ENCODE data around the gene UBE2M.
"Not testable (repeated sequence)": the region's sequence is repeated elsewhere in the genome, so short reads cannot be mapped to it uniquely, and the experiment has no call there.

UBE2M gene

DNA sequence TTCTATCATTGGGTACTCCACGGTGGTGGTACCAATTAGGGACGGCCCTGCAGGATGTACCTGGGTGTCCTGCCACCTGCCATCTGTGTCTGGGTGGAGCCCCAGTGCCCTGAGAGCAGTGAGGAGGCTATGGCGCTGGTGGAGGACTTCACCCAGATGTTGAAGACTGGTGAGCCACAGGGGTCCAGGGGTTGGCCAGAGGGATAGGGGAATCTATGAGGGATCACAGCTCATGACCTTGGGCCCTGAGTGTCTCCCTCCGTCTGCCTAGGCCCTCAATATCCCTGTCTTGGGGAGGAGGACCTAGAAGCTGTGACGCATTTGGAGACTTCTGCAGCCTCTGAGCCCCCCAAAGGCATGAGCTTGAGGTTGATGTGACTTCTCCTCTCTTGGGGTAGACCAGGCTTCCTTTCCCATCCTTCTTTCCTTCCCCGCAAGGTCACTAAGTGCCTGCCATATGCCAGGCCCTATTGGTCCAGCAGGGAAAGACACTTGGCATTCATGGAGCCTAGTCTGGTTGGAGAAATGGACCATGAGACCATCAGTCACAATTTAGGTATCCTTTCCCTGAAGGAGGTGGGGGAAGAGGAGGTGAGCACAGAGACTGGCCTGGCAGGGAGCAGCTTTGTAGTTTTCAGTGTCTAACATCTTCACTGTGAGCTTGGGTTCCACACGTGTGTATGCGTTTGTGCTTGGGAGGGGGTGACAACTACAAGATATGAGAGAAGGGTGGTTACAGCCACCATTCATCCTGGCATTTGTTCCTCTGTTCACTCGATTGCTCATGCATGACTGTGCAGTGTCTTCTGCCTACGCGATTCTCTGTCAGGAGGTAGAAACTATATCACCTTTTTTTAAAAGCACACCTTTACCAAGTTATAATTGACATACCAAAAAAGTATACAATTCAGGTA lies 19.9 kb upstream of the UBE2M start:
- 0 out of 2 replicates have a peak, but pooled peaks cover 2% of the 10 kb centered on the region for H3K4me1 ChIP-seq (ENCODE audit: insufficient read depth, low read length)
- H3K9ac ChIP-seq (ENCODE audit: low read depth, low read length): no peak overlapping the region
- no peaks in the 10 kb centered on the region for H3K9me3 ChIP-seq (ENCODE audit: insufficient read depth, low read depth, low read length)
- no peaks in the 10 kb centered on the region for H3K27me3 ChIP-seq (ENCODE audit: insufficient read depth, low read length)
- no peak overlapping the region for H3K27ac ChIP-seq (ENCODE audit: low read length)
- peaks cover 7% of the 10 kb centered on the region; the same call in 1 of the 2 replicates for H3K36me3 ChIP-seq (ENCODE audit: insufficient read depth, low read depth, low read length)
- no peak overlapping the region for H3K4me3 ChIP-seq (ENCODE audit: low read length)

DNA sequence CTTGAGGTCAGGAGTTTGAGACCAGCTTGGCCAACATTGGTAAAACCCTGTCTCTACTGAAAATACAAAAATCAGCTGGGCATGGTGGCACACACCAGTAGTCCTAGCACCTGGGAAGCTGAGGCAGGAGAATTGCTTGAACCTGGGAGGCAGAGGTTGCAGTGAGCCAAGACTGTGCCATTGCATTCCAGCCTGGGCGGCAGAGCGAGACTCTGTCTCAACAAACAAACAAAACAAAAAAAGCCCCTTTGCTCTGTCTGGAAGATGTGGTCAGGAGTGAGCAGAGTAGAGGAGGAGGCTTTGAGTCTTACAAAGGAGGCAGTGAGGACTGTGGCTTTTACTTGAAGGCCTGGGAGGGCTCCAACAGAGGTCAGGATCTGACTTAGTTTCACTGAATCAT lies 19.2 kb upstream of the UBE2M start:
- H3K4me1 ChIP-seq (ENCODE audit: insufficient read depth, low read length); H3K36me3 ChIP-seq (ENCODE audit: insufficient read depth, low read depth, low read length); H3K27me3 ChIP-seq (ENCODE audit: insufficient read depth, low read length); H3K9me3 ChIP-seq (ENCODE audit: insufficient read depth, low read depth, low read length); H3K9ac ChIP-seq (ENCODE audit: low read depth, low read length); H3K27ac ChIP-seq (ENCODE audit: low read length); H3K4me3 ChIP-seq (ENCODE audit: low read length): not testable (repeated sequence)

DNA sequence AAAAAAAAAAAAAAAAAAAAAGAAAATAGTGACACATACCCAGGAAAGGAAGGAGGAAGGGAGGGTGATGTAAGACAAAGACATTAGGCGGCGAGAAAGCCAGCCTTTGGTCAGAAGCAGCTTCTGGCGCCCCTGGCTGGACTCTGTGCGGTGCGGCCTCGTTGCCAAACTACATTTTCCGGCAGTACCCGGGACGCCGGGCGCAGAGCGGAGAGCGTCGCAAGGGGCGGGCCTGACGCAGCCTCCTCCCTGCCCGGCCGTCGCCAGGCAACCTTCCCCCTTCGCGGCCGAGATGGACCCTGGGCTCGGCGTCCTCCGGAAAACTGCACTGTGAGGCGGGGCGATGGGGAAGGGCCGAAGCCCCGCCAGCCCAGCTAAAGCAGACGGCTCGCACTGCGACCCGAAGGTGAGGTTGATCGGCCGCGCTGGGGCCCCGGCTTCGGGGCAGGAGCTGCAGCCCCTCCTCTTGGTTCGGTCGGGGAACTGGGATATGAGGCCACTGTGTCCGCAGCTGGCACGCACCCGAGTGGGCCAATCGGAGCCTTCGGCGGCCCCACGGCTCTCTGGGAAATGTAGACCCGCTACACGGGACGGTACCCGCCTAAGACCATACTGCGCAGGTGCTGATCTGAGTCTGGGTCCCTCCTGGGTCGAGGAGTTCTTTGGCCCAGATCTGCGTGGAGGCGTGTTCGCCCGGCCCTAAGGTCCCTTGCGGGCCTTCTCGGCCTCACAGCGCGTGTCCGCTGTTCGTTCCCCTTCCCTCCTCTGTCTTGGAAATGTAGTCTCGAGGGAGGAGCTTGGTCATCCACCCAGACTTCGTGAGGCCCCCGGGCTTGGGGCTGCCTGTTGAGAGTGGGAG lies 17.0 kb upstream of the UBE2M start:
- peak overlapping the region; percentile 69 for H3K27ac ChIP-seq (ENCODE audit: low read length)
- peak overlapping the region; percentile 87; the same call in 1 of the 2 replicates for H3K9ac ChIP-seq (ENCODE audit: low read depth, low read length)
- no peaks in the 10 kb centered on the region for H3K9me3 ChIP-seq (ENCODE audit: insufficient read depth, low read depth, low read length)

GRCh38 chr19:58573658-58574164 lies 15.3 kb upstream of the UBE2M start:
- peaks cover 4% of the 10 kb centered on the region; the same call in 1 of the 2 replicates for H3K4me1 ChIP-seq (ENCODE audit: insufficient read depth, low read length)
- H3K27me3 ChIP-seq (ENCODE audit: insufficient read depth, low read length): no peaks in the 10 kb centered on the region
- H3K36me3 ChIP-seq (ENCODE audit: insufficient read depth, low read depth, low read length): peaks cover 18% of the 10 kb centered on the region
- peak overlapping the region; percentile 63; the same call in 1 of the 2 replicates for H3K9ac ChIP-seq (ENCODE audit: low read depth, low read length)
- no peak overlapping the region for H3K27ac ChIP-seq (ENCODE audit: low read length)
- H3K4me3 ChIP-seq (ENCODE audit: low read length): peak overlapping the region; percentile 89
- no peaks in the 10 kb centered on the region for H3K9me3 ChIP-seq (ENCODE audit: insufficient read depth, low read depth, low read length)

More for the DNA sequence above, 17.0 kb upstream of the UBE2M start:
- H3K27me3 ChIP-seq (ENCODE audit: insufficient read depth, low read length): no peaks in the 10 kb centered on the region
- peak overlapping the region; percentile 91 for H3K4me3 ChIP-seq (ENCODE audit: low read length)
- H3K36me3 ChIP-seq (ENCODE audit: insufficient read depth, low read depth, low read length): peaks cover 5% of the 10 kb centered on the region; the same call in 1 of the 2 replicates
- peaks cover 4% of the 10 kb centered on the region; the same call in 1 of the 2 replicates for H3K4me1 ChIP-seq (ENCODE audit: insufficient read depth, low read length)

DNA sequence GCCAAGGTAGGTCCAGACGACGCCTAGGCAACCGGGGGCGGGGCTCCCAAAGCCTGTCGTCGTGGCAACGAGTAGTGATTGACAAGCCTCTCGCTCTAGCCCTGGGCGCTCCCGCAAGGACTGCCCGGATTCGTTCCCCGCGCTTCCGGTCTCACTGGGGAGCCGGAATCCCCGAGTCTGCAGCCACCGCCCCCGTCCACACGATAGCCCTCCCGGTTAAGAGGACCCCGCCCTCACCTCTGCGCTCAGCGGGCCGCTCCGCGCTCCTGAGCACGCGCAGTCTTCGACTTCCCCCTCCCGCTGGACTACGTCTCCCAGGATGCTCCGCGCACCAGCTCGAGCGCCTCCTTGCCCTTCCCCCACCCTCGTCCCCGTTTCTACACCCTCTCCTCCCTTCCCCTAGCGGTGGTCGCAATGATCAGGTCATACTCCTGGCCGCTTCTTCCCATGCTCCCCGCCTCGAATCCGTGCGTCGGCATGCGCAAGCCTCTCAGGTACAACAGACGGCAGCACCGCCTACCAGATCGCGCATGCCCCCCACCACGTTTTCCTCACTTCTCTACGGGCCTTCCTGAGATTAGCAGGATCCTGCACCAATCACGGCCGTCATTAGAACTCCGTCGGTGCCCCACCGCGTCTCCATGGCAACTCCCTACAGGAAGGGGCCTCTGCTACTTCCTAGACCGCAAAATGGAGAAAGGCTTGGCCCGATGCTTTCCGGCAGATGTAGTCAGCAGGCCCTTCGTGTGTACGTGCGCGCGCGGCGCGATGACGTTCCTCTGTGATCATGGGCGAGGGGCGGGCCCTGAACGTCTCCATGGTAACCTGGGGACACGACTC lies 14.6 kb upstream of the UBE2M start, which contains the start of gene MZF1:
Gene MZF1, minus strand, starts transcription at position 518 of the 840 bp plus-strand sequence. CDS start 1,946 bp downstream, outside the sequence.
- Histone ChIP-seq H3K36me3 (ENCODE audit: insufficient read depth, low read depth, low read length) (peaks cover 22% of the 10 kb centered on the region), H3K27me3 (ENCODE audit: insufficient read depth, low read length) (no peaks in the 10 kb centered on the region), H3K27ac (ENCODE audit: low read length) (peak within 1 kb of the TSS; percentile 95), H3K9me3 (ENCODE audit: insufficient read depth, low read depth, low read length) (no peaks in the 10 kb centered on the region), H3K9ac (ENCODE audit: low read depth, low read length) (peak within 1 kb of the TSS; percentile 94), H3K4me1 (ENCODE audit: insufficient read depth, low read length) (peaks cover 4% of the 10 kb centered on the region; the same call in 1 of the 2 replicates), H3K4me3 (ENCODE audit: low read length) (peak within 1 kb of the TSS; percentile 89)

DNA sequence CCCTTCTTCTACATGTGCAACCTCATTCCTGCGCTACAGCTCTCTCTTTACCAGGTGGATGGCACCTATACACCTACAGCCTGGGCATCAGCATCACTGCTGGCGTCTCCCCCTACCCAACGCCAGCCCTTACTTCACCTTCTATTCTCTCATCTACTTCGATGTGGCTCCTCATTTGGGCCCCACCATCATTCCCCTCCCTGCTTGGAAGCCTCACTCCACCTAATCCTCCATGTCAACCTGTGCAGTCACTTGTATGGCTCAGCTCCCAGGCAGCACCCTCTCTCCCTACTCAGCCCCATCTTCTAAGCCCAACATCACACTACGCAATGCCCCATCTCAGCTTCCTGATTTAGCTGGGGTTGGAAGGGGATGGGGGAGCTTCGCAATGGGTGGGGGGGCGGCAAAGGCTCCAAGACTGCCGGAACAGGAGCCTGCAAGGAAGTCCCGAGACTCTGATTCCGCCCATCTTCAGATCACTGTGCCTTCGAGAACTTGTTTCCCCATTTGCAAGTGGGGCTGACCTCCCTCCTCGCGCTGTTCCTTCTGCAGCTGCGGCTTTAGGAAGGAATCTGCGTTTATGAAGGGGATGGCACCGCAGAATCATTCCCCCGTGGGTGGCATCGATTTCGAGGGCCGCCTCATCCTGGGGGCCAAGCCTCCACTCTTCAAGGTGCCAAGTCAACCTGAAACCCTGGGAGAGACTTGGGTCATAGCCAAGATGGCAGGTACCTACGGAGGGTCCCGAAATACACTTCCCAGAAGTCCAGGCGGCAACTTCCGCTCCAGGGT lies 13.8 kb upstream of the UBE2M start:
- Histone ChIP-seq H3K27me3 (ENCODE audit: insufficient read depth, low read length) (no peaks in the 10 kb centered on the region), H3K36me3 (ENCODE audit: insufficient read depth, low read depth, low read length) (peaks cover 24% of the 10 kb centered on the region), H3K27ac (ENCODE audit: low read length) (peak overlapping the region; percentile 78), H3K4me1 (ENCODE audit: insufficient read depth, low read length) (peaks cover 4% of the 10 kb centered on the region; the same call in 1 of the 2 replicates), H3K9me3 (ENCODE audit: insufficient read depth, low read depth, low read length) (no peaks in the 10 kb centered on the region), H3K9ac (ENCODE audit: low read depth, low read length) (peak overlapping the region; percentile 94; the same call in 1 of the 2 replicates), H3K4me3 (ENCODE audit: low read length) (peak overlapping the region; percentile 89)

GRCh38 chr19:58571575-58571947 lies 13.2 kb upstream of the UBE2M start:
- peaks cover 4% of the 10 kb centered on the region; the same call in 1 of the 2 replicates for H3K4me1 ChIP-seq (ENCODE audit: insufficient read depth, low read length)
- no peak overlapping the region for H3K9ac ChIP-seq (ENCODE audit: low read depth, low read length)
- no peaks in the 10 kb centered on the region for H3K9me3 ChIP-seq (ENCODE audit: insufficient read depth, low read depth, low read length)
- H3K27ac ChIP-seq (ENCODE audit: low read length): no peak overlapping the region
- H3K36me3 ChIP-seq (ENCODE audit: insufficient read depth, low read depth, low read length): peaks cover 26% of the 10 kb centered on the region
- no peak overlapping the region for H3K4me3 ChIP-seq (ENCODE audit: low read length)
- H3K27me3 ChIP-seq (ENCODE audit: insufficient read depth, low read length): no peaks in the 10 kb centered on the region

DNA sequence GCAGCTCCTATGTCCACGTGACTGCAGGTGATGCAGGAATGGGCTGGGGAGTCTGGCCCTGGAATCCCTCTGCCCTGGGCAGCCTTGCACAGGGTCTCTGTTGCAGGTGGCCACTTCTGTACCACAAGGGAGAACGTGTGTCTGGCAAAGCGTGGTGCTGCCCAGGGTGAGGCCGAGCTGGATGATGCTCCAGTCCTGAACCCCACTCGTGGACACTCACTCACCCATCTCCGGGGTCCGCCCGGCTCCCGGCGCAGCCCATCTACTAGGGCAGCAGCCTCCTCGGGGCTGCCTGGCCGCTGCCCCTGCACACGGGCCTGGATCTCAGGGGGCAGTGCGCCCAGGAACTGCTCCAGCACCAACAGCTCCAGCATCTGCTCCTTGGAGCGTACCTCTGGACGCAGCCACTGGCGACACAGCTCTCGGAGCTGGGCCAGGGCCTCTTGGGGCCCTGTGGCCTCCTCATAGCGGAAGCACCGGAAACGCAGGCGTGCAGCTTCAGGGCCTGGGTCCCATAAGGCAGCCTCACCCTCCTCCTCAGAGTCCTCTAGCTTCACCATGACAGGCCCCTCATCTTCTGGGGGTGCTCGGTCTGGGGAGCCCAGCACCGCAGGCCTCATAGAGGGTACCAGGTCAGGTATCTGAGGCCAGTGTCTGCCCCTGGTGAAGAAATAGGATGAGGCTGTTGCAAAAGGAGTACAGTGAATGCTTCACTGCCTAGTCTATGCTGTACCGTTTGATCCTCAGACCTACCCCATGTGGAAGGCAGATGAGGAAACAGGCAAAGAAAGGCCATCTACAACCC lies 12.6 kb upstream of the UBE2M start:
- Histone ChIP-seq H3K4me1 (ENCODE audit: insufficient read depth, low read length) (peaks cover 4% of the 10 kb centered on the region; the same call in 1 of the 2 replicates), H3K27me3 (ENCODE audit: insufficient read depth, low read length) (no peaks in the 10 kb centered on the region), H3K27ac (ENCODE audit: low read length) (no peak overlapping the region), H3K9ac (ENCODE audit: low read depth, low read length) (no peak overlapping the region), H3K4me3 (ENCODE audit: low read length) (no peak overlapping the region), H3K36me3 (ENCODE audit: insufficient read depth, low read depth, low read length) (peaks cover 29% of the 10 kb centered on the region), H3K9me3 (ENCODE audit: insufficient read depth, low read depth, low read length) (no peaks in the 10 kb centered on the region)

GRCh38 chr19:58569943-58570670 lies 11.7 kb upstream of the UBE2M start:
- peaks cover 4% of the 10 kb centered on the region; the same call in 1 of the 2 replicates for H3K4me1 ChIP-seq (ENCODE audit: insufficient read depth, low read length)
- H3K4me3 ChIP-seq (ENCODE audit: low read length): no peak overlapping the region
- H3K27me3 ChIP-seq (ENCODE audit: insufficient read depth, low read length): no peaks in the 10 kb centered on the region
- H3K9ac ChIP-seq (ENCODE audit: low read depth, low read length): no peak overlapping the region
- peaks cover 29% of the 10 kb centered on the region for H3K36me3 ChIP-seq (ENCODE audit: insufficient read depth, low read depth, low read length)
- H3K9me3 ChIP-seq (ENCODE audit: insufficient read depth, low read depth, low read length): no peaks in the 10 kb centered on the region
- no peak overlapping the region for H3K27ac ChIP-seq (ENCODE audit: low read length)

Data from iPS-20b (cell line).